Mesothelial cell of epicardium (in vitro differentiated cells): ENCODE measurements around the gene SOX11. TPM values are rescaled to one million over a fixed set of nuclear protein-coding genes. Genes with fewer than 3 reads are reported as not detected.
A peak's percentile ranks its signal among the peaks of the same experiment; 100 is the strongest.
"Not testable (repeated sequence)": the region's sequence is repeated elsewhere in the genome, so short reads cannot be mapped to it uniquely, and the experiment has no call there.

Experiments used
- DNase-seq, 2 experiments: peaks; one replicate each; pipeline ENCODE4 v3.0.0; 2021; ENCODE audit warnings: low spot score in 2 of 2; ENCODE audit not compliant: unreplicated experiment in 2 of 2
- H3K27ac Mint-ChIP-seq: 2 replicates; pipeline ENCODE4 v1.8.0; 2021; ENCODE audit warnings: mixed read lengths
- H3K27me3 Mint-ChIP-seq: 2 replicates; pipeline ENCODE4 v1.8.0; 2021; ENCODE audit warnings: low read depth, mixed read lengths
- H3K36me3 Mint-ChIP-seq: 2 replicates; pipeline ENCODE4 v1.8.0; 2021; ENCODE audit warnings: mixed read lengths
- H3K4me1 Mint-ChIP-seq: 2 replicates; pipeline ENCODE4 v1.8.0; 2021; ENCODE audit warnings: mixed read lengths
- H3K4me3 Mint-ChIP-seq: 2 replicates; pipeline ENCODE4 v1.8.0; 2021; ENCODE audit warnings: mild to moderate bottlenecking, moderate library complexity, mixed read lengths
- H3K9me3 Mint-ChIP-seq: 2 replicates; pipeline ENCODE4 v1.8.0; 2021; ENCODE audit warnings: mixed read lengths
- total RNA-seq: library from RNA; stranded (reverse); gene quantifications from 3 replicates; pipeline ENCODE4 v1.2.1, GENCODE V29; 2021
- TF ChIP-seq, protein P1 (sequence below): fragments of 200-600 bp; sonication (generic); IDR thresholded peaks from one replicate; pipeline ENCODE4 v1.5.0; 2021; ENCODE audit warnings: antibody characterized with exemption; ENCODE audit not compliant: unreplicated experiment

SOX11 gene
- 45.0 to 47.0 TPM (median 46.2 TPM) in 3 replicates for total RNA-seq

- Mint-ChIP-seq H3K4me1 (peaks cover 35% of the 10 kb centered on the region), H3K4me3 (peak within 1 kb of the TSS; percentile 89), H3K36me3 (no peaks in the 10 kb centered on the region), H3K27me3 (no peaks in the 10 kb centered on the region), H3K27ac (peak within 1 kb of the TSS; percentile 95), H3K9me3 (no peaks in the 10 kb centered on the region)
- DNase-seq, result peak; percentile 95 to 98
- TF ChIP-seq, protein P1, sequence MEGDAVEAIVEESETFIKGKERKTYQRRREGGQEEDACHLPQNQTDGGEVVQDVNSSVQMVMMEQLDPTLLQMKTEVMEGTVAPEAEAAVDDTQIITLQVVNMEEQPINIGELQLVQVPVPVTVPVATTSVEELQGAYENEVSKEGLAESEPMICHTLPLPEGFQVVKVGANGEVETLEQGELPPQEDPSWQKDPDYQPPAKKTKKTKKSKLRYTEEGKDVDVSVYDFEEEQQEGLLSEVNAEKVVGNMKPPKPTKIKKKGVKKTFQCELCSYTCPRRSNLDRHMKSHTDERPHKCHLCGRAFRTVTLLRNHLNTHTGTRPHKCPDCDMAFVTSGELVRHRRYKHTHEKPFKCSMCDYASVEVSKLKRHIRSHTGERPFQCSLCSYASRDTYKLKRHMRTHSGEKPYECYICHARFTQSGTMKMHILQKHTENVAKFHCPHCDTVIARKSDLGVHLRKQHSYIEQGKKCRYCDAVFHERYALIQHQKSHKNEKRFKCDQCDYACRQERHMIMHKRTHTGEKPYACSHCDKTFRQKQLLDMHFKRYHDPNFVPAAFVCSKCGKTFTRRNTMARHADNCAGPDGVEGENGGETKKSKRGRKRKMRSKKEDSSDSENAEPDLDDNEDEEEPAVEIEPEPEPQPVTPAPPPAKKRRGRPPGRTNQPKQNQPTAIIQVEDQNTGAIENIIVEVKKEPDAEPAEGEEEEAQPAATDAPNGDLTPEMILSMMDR, result no peak
These were observed at the start of gene SOX11 for GRCh38 chr2:5691985-5692529. Gene SOX11, plus strand, starts transcription at chr2:5692384. Its CDS starts 338 bp downstream, at chr2:5692722.

- not testable (repeated sequence) for H3K9me3 Mint-ChIP-seq, H3K36me3 Mint-ChIP-seq, H3K27ac Mint-ChIP-seq, H3K27me3 Mint-ChIP-seq, DNase-seq, H3K4me1 Mint-ChIP-seq, H3K4me3 Mint-ChIP-seq
These were observed 39.5 kb upstream of the SOX11 start for GRCh38 chr2:5652734-5653133.

GRCh38 chr2:5653756-5654155, 38.4 kb upstream of the SOX11 start:
- not testable (repeated sequence) for H3K27ac Mint-ChIP-seq, H3K36me3 Mint-ChIP-seq, H3K27me3 Mint-ChIP-seq, H3K4me1 Mint-ChIP-seq, DNase-seq, H3K4me3 Mint-ChIP-seq, H3K9me3 Mint-ChIP-seq

DNA sequence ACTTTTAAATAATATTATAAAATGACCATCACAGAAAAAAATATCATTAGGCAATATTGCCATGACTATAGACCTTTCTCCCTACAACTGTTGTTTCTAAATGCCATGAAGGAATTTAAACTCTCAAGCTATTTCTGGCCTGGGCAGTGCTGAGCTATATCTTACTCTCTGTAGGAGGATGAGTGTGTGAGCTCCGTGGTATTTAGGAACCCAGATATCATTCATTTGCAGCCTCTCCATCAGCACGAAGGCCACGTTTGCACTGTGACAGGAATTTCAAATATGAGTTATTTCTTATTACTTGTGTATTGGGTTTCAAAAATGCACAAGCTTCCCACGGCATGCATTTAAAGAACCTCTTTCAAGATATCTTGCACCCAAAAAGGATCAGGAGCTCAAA, 35.0 kb upstream of the SOX11 start:
- TF ChIP-seq, protein P1, result no peak
- H3K4me3 Mint-ChIP-seq, result no peak overlapping the region
- peaks cover 12% of the 10 kb centered on the region for H3K9me3 Mint-ChIP-seq
- no peaks in the 10 kb centered on the region for H3K36me3 Mint-ChIP-seq
- no peak for DNase-seq
- no peaks in the 10 kb centered on the region for H3K27me3 Mint-ChIP-seq
- peaks cover 5% of the 10 kb centered on the region for H3K4me1 Mint-ChIP-seq
- no peak overlapping the region for H3K27ac Mint-ChIP-seq

DNA sequence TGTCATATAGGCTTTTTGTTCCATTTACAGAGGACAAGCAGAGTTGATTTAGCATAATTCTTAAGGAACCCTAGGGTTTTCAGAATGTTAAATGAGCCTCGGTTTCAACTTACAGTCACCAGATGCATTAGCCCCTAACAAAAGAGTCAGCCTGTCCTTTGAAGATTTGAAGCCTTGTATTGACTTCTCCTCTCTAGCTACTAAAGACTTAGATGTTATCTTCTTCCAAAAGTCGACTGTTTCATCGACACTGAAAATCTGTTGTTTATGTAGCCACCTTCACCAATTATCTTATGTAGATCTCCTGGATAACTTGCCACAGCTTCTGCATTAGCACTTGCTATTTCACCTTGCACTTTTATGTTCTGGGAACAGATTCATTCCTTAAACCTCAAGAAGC, 31.6 kb upstream of the SOX11 start:
- TF ChIP-seq, protein P1, result no peak
- Mint-ChIP-seq H3K27ac (no peak overlapping the region), H3K4me3 (no peak overlapping the region), H3K9me3 (peaks cover 12% of the 10 kb centered on the region), H3K4me1 (peaks cover 10% of the 10 kb centered on the region), H3K36me3 (no peaks in the 10 kb centered on the region), H3K27me3 (peaks cover 4% of the 10 kb centered on the region)
- DNase-seq, result no peak

DNA sequence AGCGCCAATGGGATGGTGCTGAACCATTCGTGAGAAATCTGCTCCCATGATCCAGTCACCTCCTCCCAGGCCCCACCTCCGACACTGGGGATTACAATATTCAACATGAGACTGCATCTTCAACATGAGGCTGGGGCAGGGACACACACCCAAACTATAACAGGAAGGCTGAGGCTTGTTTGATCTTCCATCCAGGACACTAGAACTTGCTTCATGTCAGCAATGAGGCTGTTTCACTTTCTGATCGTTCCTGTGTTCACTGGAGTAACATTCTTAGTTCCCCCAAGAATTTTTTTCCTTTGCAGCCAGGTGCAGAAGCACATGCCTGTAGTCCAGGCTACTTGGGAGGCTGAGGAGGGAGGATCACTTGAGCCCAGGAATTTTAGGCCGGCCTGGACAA, 30.8 kb upstream of the SOX11 start:
- Mint-ChIP-seq H3K36me3 (no peaks in the 10 kb centered on the region), H3K27ac (no peak overlapping the region), H3K4me3 (no peak overlapping the region), H3K4me1 (peaks cover 10% of the 10 kb centered on the region), H3K9me3 (peaks cover 12% of the 10 kb centered on the region), H3K27me3 (peaks cover 6% of the 10 kb centered on the region)
- DNase-seq, result no peak
- TF ChIP-seq, protein P1, result no peak

DNA sequence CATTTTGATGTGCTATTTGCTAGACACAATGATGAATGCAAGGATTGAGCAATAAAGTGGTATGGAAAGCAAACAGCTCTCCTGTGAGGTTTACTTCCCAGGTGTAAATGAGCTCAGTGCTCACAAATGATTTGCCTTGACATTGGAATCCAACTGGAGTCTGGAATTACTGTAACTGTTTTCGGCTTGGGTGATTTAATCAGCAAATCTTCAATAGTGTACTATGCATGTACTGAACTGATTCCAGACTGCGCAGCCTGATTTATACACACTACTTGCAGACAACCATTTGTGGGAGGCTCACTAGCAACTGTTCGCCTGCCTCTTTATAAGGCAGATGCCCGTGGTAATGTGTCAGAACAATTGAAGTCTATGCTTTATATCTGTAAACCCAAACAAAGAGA, 27.9 kb upstream of the SOX11 start:
- H3K27me3 Mint-ChIP-seq, result peaks cover 6% of the 10 kb centered on the region
- no peaks in the 10 kb centered on the region for H3K36me3 Mint-ChIP-seq
- TF ChIP-seq, protein P1, result no peak
- peaks cover 6% of the 10 kb centered on the region for H3K4me1 Mint-ChIP-seq
- H3K4me3 Mint-ChIP-seq, result no peak overlapping the region
- DNase-seq, result no peak
- H3K9me3 Mint-ChIP-seq, result peaks cover 12% of the 10 kb centered on the region
- H3K27ac Mint-ChIP-seq, result no peak overlapping the region
